Bronchial epithelial cell (primary cell): ENCODE results near the gene KCNAB2. TPM values are rescaled to one million over a fixed set of nuclear protein-coding genes. Genes with fewer than 3 reads are reported as not detected.
A peak's percentile ranks its signal among the peaks of the same experiment; 100 is the strongest.

ENCODE experiments used
- DNase-seq: peaks from one replicate; pipeline ENCODE4 v3.0.0-alpha.2; 2010; ENCODE audit warnings: low read depth
- FAIRE-seq: peaks from 2 replicates; lab custom pipeline; 2011; peaks lifted over from hg19 to GRCh38; lab: Jason Lieb, UNC
- H3K27me3 ChIP-seq: 2 replicates; pipeline ENCODE4 v1.5.1; 2011; ENCODE audit warnings: low read length; ENCODE audit not compliant: control insufficient read depth, insufficient read depth
- H3K36me3 ChIP-seq: 2 replicates; pipeline ENCODE4 v1.5.1; 2011; ENCODE audit warnings: low read length; ENCODE audit not compliant: control insufficient read depth, insufficient read depth
- H3K4me3 ChIP-seq: 2 replicates; pipeline ENCODE4 v1.5.1; 2011; ENCODE audit warnings: mild to moderate bottlenecking, low read depth, low read length, control low read depth
- total RNA-seq: library from RNA; depleted of rRNA; stranded (reverse); fragments of >200 nt; gene quantifications from 2 replicates; pipeline ENCODE4 v1.2.1, GENCODE V29; 2014
- TF ChIP-seq, protein P1 (sequence below): IDR thresholded peaks from 2 replicates; pipeline ENCODE4 v1.5.1; 2011; ENCODE audit warnings: mild to moderate bottlenecking, moderate library complexity, low read length, control low read depth, inconsistent platforms; ENCODE audit not compliant: insufficient read depth, severe bottlenecking

KCNAB2 gene
- total RNA-seq, 1 donor from 2014 or later, result 1.8 TPM

DNA sequence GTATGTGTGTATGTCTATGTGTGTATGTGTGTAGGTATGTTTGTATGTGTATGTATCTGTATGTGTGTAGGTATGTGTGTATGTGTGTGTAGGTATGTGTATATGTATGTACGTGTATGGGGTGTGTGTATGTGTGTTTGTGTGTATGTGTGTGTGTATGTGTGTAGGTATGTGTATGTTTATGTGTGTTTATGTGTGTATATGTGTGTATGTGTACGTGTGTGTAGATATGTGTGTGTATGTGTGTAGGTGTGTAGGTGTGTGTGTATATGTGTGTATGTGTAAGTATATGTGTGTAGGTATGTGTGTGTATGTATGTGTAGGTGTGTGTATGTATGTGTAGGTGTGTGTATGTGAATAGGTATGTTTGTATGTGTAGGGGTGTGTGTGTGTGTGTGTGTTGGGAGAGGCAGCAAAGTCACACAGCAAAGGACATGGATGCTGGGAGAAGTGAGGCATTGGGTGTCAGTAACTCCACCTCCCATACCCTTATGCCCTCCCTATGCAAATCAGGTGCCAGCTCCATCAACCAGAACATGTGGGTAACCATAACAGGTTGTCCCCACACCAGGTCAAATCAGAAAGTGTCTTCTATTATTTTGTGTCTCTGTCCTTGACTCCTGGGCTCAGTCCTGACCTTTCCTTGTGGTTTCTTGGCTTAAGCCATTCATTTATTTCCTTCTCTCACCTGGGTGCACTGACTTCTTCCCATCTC is 15.0 kb upstream of the KCNAB2 start:
- FAIRE-seq (no peak), DNase-seq (no peak)
- H3K36me3 ChIP-seq, result no peaks in the 10 kb centered on the region
- H3K4me3 ChIP-seq, result no peak overlapping the region
- TF ChIP-seq, protein P1, sequence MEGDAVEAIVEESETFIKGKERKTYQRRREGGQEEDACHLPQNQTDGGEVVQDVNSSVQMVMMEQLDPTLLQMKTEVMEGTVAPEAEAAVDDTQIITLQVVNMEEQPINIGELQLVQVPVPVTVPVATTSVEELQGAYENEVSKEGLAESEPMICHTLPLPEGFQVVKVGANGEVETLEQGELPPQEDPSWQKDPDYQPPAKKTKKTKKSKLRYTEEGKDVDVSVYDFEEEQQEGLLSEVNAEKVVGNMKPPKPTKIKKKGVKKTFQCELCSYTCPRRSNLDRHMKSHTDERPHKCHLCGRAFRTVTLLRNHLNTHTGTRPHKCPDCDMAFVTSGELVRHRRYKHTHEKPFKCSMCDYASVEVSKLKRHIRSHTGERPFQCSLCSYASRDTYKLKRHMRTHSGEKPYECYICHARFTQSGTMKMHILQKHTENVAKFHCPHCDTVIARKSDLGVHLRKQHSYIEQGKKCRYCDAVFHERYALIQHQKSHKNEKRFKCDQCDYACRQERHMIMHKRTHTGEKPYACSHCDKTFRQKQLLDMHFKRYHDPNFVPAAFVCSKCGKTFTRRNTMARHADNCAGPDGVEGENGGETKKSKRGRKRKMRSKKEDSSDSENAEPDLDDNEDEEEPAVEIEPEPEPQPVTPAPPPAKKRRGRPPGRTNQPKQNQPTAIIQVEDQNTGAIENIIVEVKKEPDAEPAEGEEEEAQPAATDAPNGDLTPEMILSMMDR, result no peak
- H3K27me3 ChIP-seq, result peaks cover 2% of the 10 kb centered on the region

DNA sequence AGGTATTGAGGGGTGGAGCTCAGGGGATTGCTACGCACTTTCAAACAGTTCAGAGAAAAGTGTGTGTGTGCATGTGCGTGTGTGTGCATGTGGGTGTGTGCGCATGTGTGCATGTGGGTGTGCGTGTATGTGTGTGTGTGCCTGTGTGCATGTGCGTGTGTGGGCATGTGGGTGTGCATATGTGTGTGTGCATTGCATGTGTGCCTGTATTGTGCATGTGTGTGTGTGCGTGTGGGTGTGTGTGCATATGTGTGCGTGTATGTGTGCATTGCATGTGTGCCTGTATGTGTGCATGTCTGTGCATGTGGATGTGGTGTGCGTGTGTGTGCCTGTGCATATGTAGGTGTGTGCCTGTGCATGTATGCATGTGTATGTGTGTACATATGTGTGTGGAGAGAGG is 12.6 kb upstream of the KCNAB2 start:
- H3K27me3 ChIP-seq, result peaks cover 2% of the 10 kb centered on the region
- DNase-seq (no peak), FAIRE-seq (peak; percentile 96)
- H3K36me3 ChIP-seq, result no peaks in the 10 kb centered on the region
- no peak overlapping the region for H3K4me3 ChIP-seq
- TF ChIP-seq, protein P1, result no peak

DNA sequence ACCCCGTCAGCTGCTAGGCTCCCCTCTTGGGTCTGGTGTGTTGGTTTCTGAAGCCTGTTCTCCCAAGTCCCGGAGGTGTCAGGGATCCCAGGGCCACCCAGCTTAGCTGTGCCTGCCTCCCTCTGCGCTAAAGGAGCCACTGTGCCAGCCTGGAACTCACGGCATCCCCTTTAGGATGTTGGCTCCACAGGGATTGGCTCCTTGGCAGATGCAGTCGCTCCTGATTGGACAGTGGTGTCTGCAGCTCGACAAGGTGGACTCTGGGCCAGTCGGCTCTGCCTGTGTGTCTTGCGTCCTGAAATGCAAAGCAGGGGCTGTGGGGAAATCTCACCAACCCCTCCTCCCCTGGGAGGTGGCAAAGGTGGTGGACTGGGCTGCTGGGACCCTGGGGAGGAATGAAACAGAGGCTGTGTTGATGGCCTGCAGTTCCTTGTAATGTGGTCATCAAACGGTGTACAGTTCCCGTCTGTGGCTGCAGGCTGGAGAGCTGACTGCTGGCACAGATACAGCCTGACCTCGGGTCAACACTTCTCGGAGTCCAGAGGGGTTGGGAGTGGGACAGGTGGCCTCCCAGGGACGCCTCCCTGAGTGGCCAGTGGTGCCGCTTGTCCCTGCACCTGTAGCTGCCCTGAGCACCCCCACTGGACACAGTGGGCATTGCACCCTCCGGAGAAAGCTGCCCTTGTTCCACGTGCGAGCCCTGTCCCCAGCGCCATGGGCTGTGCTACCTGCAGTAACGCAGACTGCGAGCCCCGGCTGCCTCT is 11.5 kb upstream of the KCNAB2 start:
- DNase-seq, result peak; percentile 27

DNA sequence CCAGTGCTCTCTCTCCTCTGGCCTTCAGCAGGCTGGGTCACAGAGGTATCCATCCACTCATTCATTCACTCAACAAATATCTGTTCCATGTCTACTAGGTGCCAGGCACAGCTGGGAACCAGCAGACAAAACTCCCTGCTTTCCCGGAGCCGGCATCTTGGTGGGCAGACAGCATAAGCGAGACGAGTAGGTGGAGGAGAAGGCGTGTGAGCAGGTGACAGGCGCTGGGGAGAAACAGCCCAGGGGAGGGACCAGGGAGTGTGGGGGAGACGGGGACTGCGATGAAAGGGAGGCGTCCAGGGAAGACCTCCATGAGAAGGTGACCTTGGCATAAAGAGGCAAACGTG is 11.0 kb upstream of the KCNAB2 start:
- DNase-seq (no peak), FAIRE-seq (no peak)
- Histone ChIP-seq H3K27me3 (peaks cover 5% of the 10 kb centered on the region), H3K36me3 (no peaks in the 10 kb centered on the region), H3K4me3 (no peak overlapping the region)
- TF ChIP-seq, protein P1, result no peak

More for the DNA sequence above, 11.5 kb upstream of the KCNAB2 start:
- peaks cover 2% of the 10 kb centered on the region for H3K27me3 ChIP-seq
- no peak overlapping the region for H3K4me3 ChIP-seq
- no peak for FAIRE-seq
- TF ChIP-seq, protein P1, result peak; percentile 81
- no peaks in the 10 kb centered on the region for H3K36me3 ChIP-seq

DNA sequence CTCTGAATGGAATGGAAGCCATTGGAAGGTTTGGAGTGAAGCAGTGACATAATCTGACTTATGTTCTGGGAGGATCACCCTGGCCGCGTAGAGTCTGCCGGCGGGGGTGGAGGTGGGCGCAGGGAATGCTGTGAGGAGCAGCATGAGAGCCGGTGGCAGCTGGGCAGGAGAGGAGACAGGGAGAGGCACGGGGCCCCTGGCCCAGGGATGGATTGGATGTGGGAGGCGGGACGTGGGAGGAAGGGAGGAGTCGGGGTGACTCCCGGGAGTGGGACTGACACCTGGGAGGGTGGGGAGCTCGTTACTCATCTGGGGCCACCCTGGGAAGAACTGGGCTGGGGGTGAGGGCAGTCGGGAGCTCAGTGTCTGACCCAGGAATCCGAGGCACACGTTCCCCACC is 10.4 kb upstream of the KCNAB2 start:
- H3K27me3 ChIP-seq, result peaks cover 9% of the 10 kb centered on the region
- no peak for FAIRE-seq
- TF ChIP-seq, protein P1, result no peak

More for the DNA sequence above, 10.4 kb upstream of the KCNAB2 start:
- H3K36me3 ChIP-seq, result no peaks in the 10 kb centered on the region
- DNase-seq, result no peak
- H3K4me3 ChIP-seq, result no peak overlapping the region
